ENCODE measurements around the gene ABHD6. TPM values are rescaled to one million over a fixed set of nuclear protein-coding genes. Genes with fewer than 3 reads are reported as not detected.

Gene ABHD6
- total RNA-seq, 4 donors from 2014 or later = 19.2 to 31.0 (median 21.5) TPM

- no peak for ATAC-seq (ENCODE audit: low FRiP score)
- DNase-seq (ENCODE audit: low spot score) = no peak
- no peak for TF ChIP-seq CTCF (IDR thresholded peaks at IDR 0.05)
Measured at GRCh38 chr3:58250093-58250707, 12.6 kb downstream of the ABHD6 start.

GRCh38 chr3:58251631-58252035 lies 14.0 kb downstream of the ABHD6 start:
- peak; percentile 34 for ATAC-seq (ENCODE audit: low FRiP score)
- TF ChIP-seq CTCF (IDR thresholded peaks at IDR 0.05) = no peak
- DNase-seq (ENCODE audit: low spot score) = no peak

- TF ChIP-seq CTCF (IDR thresholded peaks at IDR 0.05) = no peak
- DNase-seq (ENCODE audit: low spot score) (no peak), ATAC-seq (ENCODE audit: low FRiP score) (no peak)
Measured at GRCh38 chr3:58254144-58254543, 16.6 kb downstream of the ABHD6 start.

DNA sequence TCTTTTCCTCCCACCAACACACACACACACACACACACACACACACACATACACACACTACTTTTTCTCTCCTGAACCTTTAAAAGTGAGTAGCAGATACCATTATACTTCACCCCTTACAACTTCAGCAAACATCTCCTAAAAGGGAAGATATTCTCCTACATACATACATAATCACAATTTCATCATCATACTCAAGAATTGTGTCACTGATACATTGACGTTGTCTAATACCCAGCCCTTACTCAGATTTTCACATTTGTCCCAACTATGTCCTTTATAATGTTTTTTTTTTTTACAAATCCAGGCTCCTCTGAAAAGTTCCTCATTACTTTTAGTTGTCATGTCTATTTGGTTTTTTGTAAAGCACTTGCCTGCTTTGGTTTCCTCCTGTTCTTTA lies 18.5 kb downstream of the ABHD6 start:
- TF ChIP-seq CTCF (IDR thresholded peaks at IDR 0.05) = no peak
- DNase-seq (ENCODE audit: low spot score) = no peak
- ATAC-seq (ENCODE audit: low FRiP score) = no peak

DNA sequence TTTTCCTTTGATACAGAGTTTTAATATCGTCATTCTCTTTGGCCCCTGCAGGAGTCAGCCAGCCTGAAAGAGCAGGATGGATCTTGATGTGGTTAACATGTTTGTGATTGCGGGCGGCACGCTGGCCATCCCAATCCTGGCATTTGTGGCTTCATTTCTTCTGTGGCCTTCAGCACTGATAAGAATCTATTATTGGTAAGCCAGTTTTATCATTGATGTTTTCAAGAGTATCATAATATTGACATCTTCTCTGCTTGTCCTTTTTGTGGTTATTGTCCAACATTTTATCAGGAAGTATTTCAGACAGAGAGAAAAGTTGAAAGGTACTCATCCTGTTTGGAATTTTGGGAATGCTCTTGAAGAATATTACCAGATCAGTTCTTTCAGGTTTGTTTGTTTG lies 18.9 kb downstream of the ABHD6 start:
- no peak for ATAC-seq (ENCODE audit: low FRiP score)
- TF ChIP-seq CTCF (IDR thresholded peaks at IDR 0.05) = no peak
- no peak for DNase-seq (ENCODE audit: low spot score)

DNA sequence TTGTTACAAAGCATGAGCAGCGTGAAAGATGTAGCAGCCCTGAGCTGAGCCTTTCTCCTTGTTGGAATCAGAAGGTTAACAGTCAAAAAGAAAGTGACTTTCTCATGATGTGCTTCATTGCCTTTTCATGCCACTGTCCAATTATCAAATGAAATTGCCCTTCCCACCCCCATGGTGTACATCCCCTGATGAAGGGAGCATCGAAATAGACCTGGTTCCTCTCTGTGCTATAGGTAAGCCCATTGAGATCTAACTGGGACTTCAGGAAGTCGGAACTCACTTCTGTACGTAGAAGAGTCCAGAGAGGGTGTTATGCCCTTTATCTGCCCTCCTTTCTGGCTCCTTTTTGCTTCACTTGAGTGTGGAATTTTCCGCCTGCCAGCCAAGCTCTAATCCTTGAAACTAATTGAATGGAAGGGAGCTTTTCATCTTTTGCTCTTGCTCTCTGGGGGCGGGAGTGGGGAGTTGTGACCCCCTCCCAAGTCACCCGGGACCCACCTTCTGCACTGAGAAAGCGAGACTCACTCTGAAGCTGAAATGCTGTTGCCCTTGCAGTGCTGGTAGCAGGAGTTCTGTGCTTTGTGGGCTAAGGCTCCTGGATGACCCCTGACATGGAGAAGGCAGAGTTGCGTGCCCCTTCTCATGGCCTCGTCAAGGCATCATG lies 20.9 kb downstream of the ABHD6 start:
- DNase-seq (ENCODE audit: low spot score) (no peak), ATAC-seq (ENCODE audit: low FRiP score) (no peak)

More for the DNA sequence above, 20.9 kb downstream of the ABHD6 start:
- TF ChIP-seq CTCF (IDR thresholded peaks at IDR 0.05) = no peak

Data from omental fat pad (tissue), 4 donors.